HFFc6 (cell line): Measurements from ENCODE around the gene CYS1. TPM values are rescaled to one million over a fixed set of nuclear protein-coding genes. Genes with fewer than 3 reads are reported as not detected.
A peak's percentile ranks its signal among the peaks of the same experiment; 100 is the strongest.

ENCODE experiments used
- DNase-seq: peaks from one replicate; pipeline ENCODE4 v3.0.0-alpha.2; 2018
- H3K27ac Mint-ChIP-seq: 2 replicates; pipeline ENCODE4 v1.8.0; 2020; ENCODE audit warnings: mild to moderate bottlenecking, mixed read lengths
- H3K27me3 Mint-ChIP-seq: 2 replicates; pipeline ENCODE4 v1.8.0; 2021; ENCODE audit warnings: mild to moderate bottlenecking, moderate library complexity, mixed read lengths; ENCODE audit not compliant: insufficient read depth
- H3K36me3 Mint-ChIP-seq: 2 replicates; pipeline ENCODE4 v1.8.0; 2021; ENCODE audit warnings: low read depth, mixed read lengths
- H3K4me1 Mint-ChIP-seq: 2 replicates; pipeline ENCODE4 v1.8.0; 2020; ENCODE audit warnings: low read depth, mixed read lengths
- H3K4me3 Mint-ChIP-seq: 2 replicates; pipeline ENCODE4 v1.8.0; 2020; ENCODE audit warnings: mild to moderate bottlenecking, moderate library complexity, mixed read lengths
- H3K9me3 Mint-ChIP-seq: 2 replicates; pipeline ENCODE4 v1.8.0; 2020; ENCODE audit warnings: mild to moderate bottlenecking, mixed read lengths
- CTCF ChIP-seq: fragments of 200-600 bp; sonication (generic); IDR thresholded peaks from 2 replicates; pipeline ENCODE4 v1.5.0; 2021; ENCODE audit warnings: antibody characterized with exemption, mild to moderate bottlenecking
- total RNA-seq, 6 experiments: library from RNA; stranded (reverse); fragmentation: NEBNext Ultra II Directional; extraction: Animal tissue kit (Norgen Biotek cat#: 25700); gene quantifications; 2 replicates in 1 of 6; 3 replicates in 5 of 6; pipeline ENCODE4 v1.2.3, GENCODE V29; 2021

CYS1 gene
- total RNA-seq, 6 experiments from 2014 or later, result 0.24 to 2.0 (median 1.4) TPM

- Mint-ChIP-seq H3K36me3 (0 out of 2 replicates have a peak, but pooled peaks cover 4% of the 10 kb centered on the region), H3K27me3 (peaks cover 2% of the 10 kb centered on the region), H3K27ac (no peak overlapping the region), H3K4me3 (no peak overlapping the region), H3K4me1 (peaks cover 8% of the 10 kb centered on the region), H3K9me3 (no peaks in the 10 kb centered on the region)
- no peak for DNase-seq
- no peak for TF ChIP-seq CTCF
Observed at GRCh38 chr2:10052216-10052615, 28.0 kb downstream of the CYS1 start.

GRCh38 chr2:10048501-10049171, 31.6 kb downstream of the CYS1 start:
- H3K27ac Mint-ChIP-seq, result no peak overlapping the region
- TF ChIP-seq CTCF, result peak; percentile 84
- 0 out of 2 replicates have a peak, but pooled peaks cover 4% of the 10 kb centered on the region for H3K36me3 Mint-ChIP-seq
- peaks cover 3% of the 10 kb centered on the region for H3K27me3 Mint-ChIP-seq
- peak; percentile 48 for DNase-seq
- no peak overlapping the region for H3K4me3 Mint-ChIP-seq
- no peaks in the 10 kb centered on the region; the same call in 1 of the 2 replicates for H3K4me1 Mint-ChIP-seq
- H3K9me3 Mint-ChIP-seq, result no peaks in the 10 kb centered on the region; the same call in 1 of the 2 replicates

- H3K27ac Mint-ChIP-seq, result no peak overlapping the region
- TF ChIP-seq CTCF, result no peak
- peaks cover under 1% of the 10 kb centered on the region; the same call in 1 of the 2 replicates for H3K4me1 Mint-ChIP-seq
- H3K27me3 Mint-ChIP-seq, result peaks cover 3% of the 10 kb centered on the region
- H3K9me3 Mint-ChIP-seq, result no peaks in the 10 kb centered on the region; the same call in 1 of the 2 replicates
- no peak for DNase-seq
- H3K36me3 Mint-ChIP-seq, result 0 out of 2 replicates have a peak, but pooled peaks cover under 1% of the 10 kb centered on the region
- H3K4me3 Mint-ChIP-seq, result no peak overlapping the region
Observed at GRCh38 chr2:10047616-10048500, 32.4 kb downstream of the CYS1 start.

GRCh38 chr2:10046931-10047330, 33.3 kb downstream of the CYS1 start:
- TF ChIP-seq CTCF, result no peak
- no peak for DNase-seq
- H3K27me3 Mint-ChIP-seq, result peaks cover 3% of the 10 kb centered on the region
- H3K4me1 Mint-ChIP-seq, result peaks cover 8% of the 10 kb centered on the region
- no peaks in the 10 kb centered on the region; the same call in 1 of the 2 replicates for H3K9me3 Mint-ChIP-seq
- H3K27ac Mint-ChIP-seq, result no peak overlapping the region
- no peak overlapping the region for H3K4me3 Mint-ChIP-seq
- no peaks in the 10 kb centered on the region for H3K36me3 Mint-ChIP-seq

GRCh38 chr2:10045561-10046355, 34.5 kb downstream of the CYS1 start:
- no peak for TF ChIP-seq CTCF
- Mint-ChIP-seq H3K27ac (no peak overlapping the region), H3K36me3 (no peaks in the 10 kb centered on the region), H3K4me3 (no peak overlapping the region), H3K27me3 (peaks cover 4% of the 10 kb centered on the region), H3K9me3 (no peaks in the 10 kb centered on the region; the same call in 1 of the 2 replicates), H3K4me1 (peaks cover 8% of the 10 kb centered on the region)
- DNase-seq, result no peak
